IMR-90 (cell line): Measurements from ENCODE around the gene SLC26A6. TPM values are rescaled to one million over a fixed set of nuclear protein-coding genes. Genes with fewer than 3 reads are reported as not detected.
A peak's percentile ranks its signal among the peaks of the same experiment; 100 is the strongest.

Experiments used
- ATAC-seq: fragments of 200-7000 bp; cut with Tn5 transposase; 2 replicates; pipeline ENCODE4 v1.9.1; 2020; ENCODE audit warnings: low read depth, mild to moderate bottlenecking, moderate library complexity
- BruUV-seq: library from RNA; stranded (reverse); fragments of 400-500 nt; replicated peaks from 2 replicates; lab custom pipeline; 2021; lab: Mats Ljungman, UMichigan
- CTCF ChIA-PET: fragments of 300-600 bp; formaldehyde crosslinking; extraction: SDS; loops from one replicate; lab custom pipeline; 2021; ENCODE audit warnings: antibody characterized with exemption; lab: Yijun Ruan, JAX
- POLR2A ChIA-PET: fragments of 300-600 bp; sonication (Branson Sonifier 250); formaldehyde crosslinking; loops from one replicate; lab custom pipeline; 2022; ENCODE audit warnings: antibody characterized with exemption; ENCODE audit not compliant: unreplicated experiment; lab: Charles Lee
- DNase-seq: peaks from one replicate; pipeline ENCODE4 v3.0.0; 2013
- H2AFZ ChIP-seq: replicated peaks from 2 replicates; pipeline ENCODE3; 2013; ENCODE audit warnings: low read length, mild to moderate bottlenecking; ENCODE audit not compliant: poor library complexity
- H2AK5ac ChIP-seq: 2 replicates; pipeline ENCODE4 v1.6.1; 2013; ENCODE audit warnings: low read depth, low read length, inconsistent platforms
- H2AK9ac ChIP-seq: replicated peaks from 2 replicates; pipeline ENCODE3; 2013; ENCODE audit warnings: mild to moderate bottlenecking, low read depth, low read length, moderate library complexity; ENCODE audit not compliant: poor library complexity
- H2BK120ac ChIP-seq: 2 replicates; pipeline ENCODE4 v1.6.1; 2013; ENCODE audit warnings: low read depth, low read length, inconsistent platforms
- H2BK15ac ChIP-seq: 3 replicates; pipeline ENCODE4 v1.6.1; 2013; ENCODE audit warnings: low read depth, low read length, inconsistent platforms
- H2BK20ac ChIP-seq: 2 replicates; pipeline ENCODE4 v1.6.1; 2013; ENCODE audit warnings: low read depth, mild to moderate bottlenecking, inconsistent platforms, low read length, moderate library complexity
- H2BK5ac ChIP-seq: 2 replicates; pipeline ENCODE4 v1.6.1; 2013; ENCODE audit warnings: mild to moderate bottlenecking, low read depth, low read length, inconsistent platforms; ENCODE audit not compliant: poor library complexity, severe bottlenecking
- H3K14ac ChIP-seq: replicated peaks from 2 replicates; pipeline ENCODE4 v1.6.1; 2013; ENCODE audit warnings: low read depth, low read length, inconsistent platforms
- H3K18ac ChIP-seq: 2 replicates; pipeline ENCODE4 v1.6.1; 2013; ENCODE audit warnings: low read depth, low read length, control low read depth
- H3K23ac ChIP-seq: 2 replicates; pipeline ENCODE4 v1.6.1; 2013; ENCODE audit warnings: low read depth, low read length, inconsistent platforms
- H3K27ac ChIP-seq: 2 replicates; pipeline ENCODE4 v1.5.1; 2013; ENCODE audit warnings: mild to moderate bottlenecking, control low read depth, low read length; ENCODE audit not compliant: insufficient read depth
- H3K27me3 ChIP-seq: 2 replicates; pipeline ENCODE4 v1.6.1; 2013; ENCODE audit warnings: low read length; ENCODE audit not compliant: control insufficient read depth, insufficient read depth
- H3K36me3 ChIP-seq: 2 replicates; pipeline ENCODE4 v1.6.1; 2013; ENCODE audit warnings: low read length, mixed read lengths; ENCODE audit not compliant: control insufficient read depth, insufficient read depth
- H3K4ac ChIP-seq: 2 replicates; pipeline ENCODE4 v1.6.1; 2013; ENCODE audit warnings: low read depth, low read length, inconsistent platforms
- H3K4me1 ChIP-seq: 2 replicates; pipeline ENCODE4 v1.6.1; 2013; ENCODE audit warnings: low read length, mixed read lengths; ENCODE audit not compliant: control insufficient read depth, insufficient read depth
- H3K4me2 ChIP-seq: 2 replicates; pipeline ENCODE4 v1.6.1; 2013; ENCODE audit warnings: low read depth, mild to moderate bottlenecking, control low read depth, low read length, moderate library complexity
- H3K4me3 ChIP-seq: 2 replicates; pipeline ENCODE4 v1.5.1; 2013; ENCODE audit warnings: low read depth, mild to moderate bottlenecking, control low read depth, low read length, moderate library complexity; ENCODE audit not compliant: insufficient read depth
- H3K56ac ChIP-seq: 2 replicates; pipeline ENCODE4 v1.6.1; 2013; ENCODE audit warnings: low read length, inconsistent platforms; ENCODE audit not compliant: insufficient read depth; ENCODE audit errors: extremely low read depth
- H3K79me1 ChIP-seq, 2 experiments: 2 replicates each; pipeline ENCODE4 v1.6.1; 2013; ENCODE audit warnings: low read length in 2 of 2, inconsistent platforms in 1 of 2, low read depth in 1 of 2
- H3K9ac ChIP-seq: 2 replicates; pipeline ENCODE4 v1.6.1; 2013; ENCODE audit warnings: low read depth, low read length, control low read depth
- H3K9me1 ChIP-seq: 2 replicates; pipeline ENCODE4 v1.6.1; 2013; ENCODE audit warnings: low read length, inconsistent platforms; ENCODE audit not compliant: insufficient read depth
- H3K9me3 ChIP-seq: 2 replicates; pipeline ENCODE4 v1.6.1; 2013; ENCODE audit warnings: low read length; ENCODE audit not compliant: control insufficient read depth, insufficient read depth
- H4K20me1 ChIP-seq: 2 replicates; pipeline ENCODE4 v1.6.1; 2013; ENCODE audit warnings: low read length, inconsistent platforms; ENCODE audit not compliant: insufficient read depth
- H4K5ac ChIP-seq: 2 replicates; pipeline ENCODE4 v1.6.1; 2013; ENCODE audit warnings: mild to moderate bottlenecking, low read depth, low read length, control low read depth
- H4K8ac ChIP-seq, 2 experiments: 2 replicates each; pipeline ENCODE4 v1.6.1; 2013; ENCODE audit warnings: low read depth in 2 of 2, low read length in 2 of 2, control low read depth in 1 of 2, inconsistent platforms in 1 of 2
- H4K91ac ChIP-seq: 2 replicates; pipeline ENCODE4 v1.6.1; 2013; ENCODE audit warnings: low read depth, low read length, inconsistent platforms; ENCODE audit not compliant: insufficient read depth
- BHLHE40 ChIP-seq: fragments of 150-350 bp; IDR thresholded peaks from 2 replicates; pipeline ENCODE4 v1.6.1; 2016; ENCODE audit warnings: mild to moderate bottlenecking, low read depth, low read length
- CHD1 ChIP-seq: IDR thresholded peaks from 2 replicates; pipeline ENCODE4 v1.6.1; 2012; ENCODE audit warnings: low read depth, low read length, improper control_type of control experiment
- MAZ ChIP-seq: IDR thresholded peaks from 2 replicates; pipeline ENCODE4 v1.6.1; 2012; ENCODE audit warnings: low read depth, mild to moderate bottlenecking, low read length, improper control_type of control experiment, moderate library complexity, borderline replicate concordance
- MXI1 ChIP-seq: IDR thresholded peaks from 2 replicates; pipeline ENCODE4 v1.6.1; 2012; ENCODE audit warnings: low read depth, mild to moderate bottlenecking, low read length, moderate library complexity, borderline replicate concordance
- POLR2A ChIP-seq: IDR thresholded peaks from 2 replicates; pipeline ENCODE4 v1.6.1; 2012; ENCODE audit warnings: mild to moderate bottlenecking, low read depth, low read length
- SMC3 ChIP-seq: fragments of 150-350 bp; IDR thresholded peaks from 2 replicates; pipeline ENCODE4 v1.6.1; 2016; ENCODE audit warnings: low read depth, mild to moderate bottlenecking, antibody characterized with exemption, low read length, moderate library complexity
- WGBS, 2 experiments: methylation state at CpG; one replicate each; pipeline versions ENCODE4 v1.1.5 to v1.1.7; 2013; ENCODE audit warnings: missing lambda C conversion rate in 2 of 2; ENCODE audit not compliant: insufficient read length in 1 of 2; ENCODE audit errors: extremely low coverage in 2 of 2; 5-methylcytosine and 5-hydroxymethylcytosine counted together
- dilution Hi-C: fragments of 300-500 bp; cut with HindIII; formaldehyde crosslinking; loops from one replicate; pipeline ENCODE4 v1.14.3; 2018; ENCODE audit warnings: low sequenced_read_pairs; ENCODE audit not compliant: unreplicated experiment
- in situ Hi-C: fragments of 300-500 bp; cut with MboI; formaldehyde crosslinking; loops from 3 replicates; pipeline ENCODE4 v1.14.3; 2019; ENCODE audit warnings: low sequenced_read_pairs, inconsistent platforms, mixed read lengths
- intact Hi-C: fragments of 100-400 bp; cut with micrococcal nuclease; formaldehyde crosslinking; loops from 2 replicates; pipeline ENCODE4 v1.10.0; 2022
- polyA plus RNA-seq, 3 experiments: library from polyadenylated mRNA; depleted of rRNA; stranded (reverse); fragments of >200 nt; gene quantifications; 2 replicates each; pipeline ENCODE4 v1.2.3, GENCODE V29; 2012; ENCODE audit warnings: low replicate concordance in 1 of 3
- total RNA-seq: library from RNA; depleted of rRNA; stranded (reverse); fragments of >200 nt; gene quantifications from 2 replicates; pipeline ENCODE4 v1.2.3, GENCODE V29; 2012
- TF ChIP-seq, protein P1 (sequence below): fragments of 150-350 bp; IDR thresholded peaks from 2 replicates; pipeline ENCODE4 v1.6.1; 2016; ENCODE audit warnings: low read depth, mild to moderate bottlenecking, low read length, moderate library complexity, borderline replicate concordance

The SLC26A6 gene
- total and polyA plus RNA-seq, 2 of the 4 experiments (the other 2 are of a cell fraction), result 11.8 to 34.3 TPM

DNA sequence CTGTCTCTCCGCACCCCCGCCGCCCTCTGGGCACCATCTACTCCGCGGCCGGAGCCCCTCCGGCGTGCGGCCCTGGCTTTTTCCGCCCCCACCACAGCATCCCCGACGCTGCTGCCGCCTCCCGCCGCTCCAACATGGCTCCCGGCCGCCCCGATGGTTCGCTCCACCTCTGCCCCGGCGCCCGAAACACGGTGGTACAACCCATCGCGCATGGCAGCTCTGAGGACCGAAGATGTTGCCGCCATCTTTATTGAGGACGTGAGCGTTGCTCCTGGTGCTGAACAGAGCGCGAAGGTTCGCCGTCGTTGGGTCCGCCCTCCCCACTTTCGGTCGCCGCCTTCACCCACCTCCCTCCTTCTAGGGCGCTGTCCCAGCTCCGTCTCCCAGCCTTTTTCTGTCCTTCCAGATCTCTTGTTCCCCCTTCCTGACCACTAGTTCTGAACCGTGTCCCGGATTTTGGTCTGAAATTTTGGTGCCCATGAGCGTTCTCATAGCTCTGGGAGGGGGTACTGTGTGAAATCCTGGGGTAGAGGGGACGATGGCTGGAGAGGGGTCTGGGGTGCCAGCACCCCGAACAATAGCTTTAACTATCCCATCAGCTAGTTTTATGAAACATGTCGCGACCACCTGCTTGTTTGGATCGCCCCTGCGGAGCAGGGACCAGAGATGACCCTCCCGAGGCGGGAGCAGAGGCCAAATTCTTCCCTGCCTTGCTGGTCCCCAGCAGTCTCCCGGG is 27.7 kb upstream of the SLC26A6 start, which contains the start of gene CELSR3:
TSS of gene CELSR3 (minus strand) at position 134 of the 736 bp plus-strand sequence. CDS start 252 bp downstream, outside the sequence.
- H3K9me3 ChIP-seq, result no peaks in the 10 kb centered on the region
- in situ Hi-C loops, result loop anchor here (10.0 kb wide), 1 partner anchor 198 kb away; a partner anchor contains a TSS
- POLR2A ChIA-PET, result interaction anchor here (0.6 to 0.8 kb wide), 2 partner anchors 38 to 65 kb away, joined by 15 to 18 read pairs; no protein-coding TSS in a partner anchor

More for the DNA sequence above, 27.7 kb upstream of the SLC26A6 start, which contains the start of gene CELSR3:
- no TSS peak for BruUV-seq
- Histone ChIP-seq H2BK20ac (peak within 1 kb of the TSS; percentile 14; the same call in 1 of the 2 replicates), H2AK9ac (peak within 1 kb of the TSS; percentile 99), H2BK5ac (peak within 1 kb of the TSS; percentile 75), H3K56ac (peak within 1 kb of the TSS; percentile 89), H3K9ac (peak within 1 kb of the TSS; percentile 79), H4K20me1 (no peaks in the 10 kb centered on the region), H2AK5ac (peak within 1 kb of the TSS; percentile 48), H2AFZ (peak within 1 kb of the TSS; percentile 91), H3K79me1 (peaks cover 0 to 5% of the 10 kb centered on the region in 2 experiments; a peak in 1 of 4 replicates), H3K36me3 (no peaks in the 10 kb centered on the region), H4K5ac (peak within 1 kb of the TSS; percentile 54), H3K14ac (peak within 1 kb of the TSS; percentile 90), H3K27me3 (no peaks in the 10 kb centered on the region), H4K91ac (peak within 1 kb of the TSS; percentile 95), H3K4me2 (peak within 1 kb of the TSS; percentile 73), H3K18ac (peak within 1 kb of the TSS; percentile 27), H3K27ac (peak within 1 kb of the TSS; percentile 92), H2BK15ac (peak within 1 kb of the TSS; percentile 67; the same call in 2 of the 3 replicates), H4K8ac (peak within 1 kb of the TSS; percentile 67 to 94), H3K9me1 (peaks cover 5% of the 10 kb centered on the region), H3K4me1 (no peaks in the 10 kb centered on the region; the same call in 1 of the 2 replicates), H2BK120ac (peak within 1 kb of the TSS; percentile 75), H3K23ac (peak within 1 kb of the TSS; percentile 80), H3K4ac (peak within 1 kb of the TSS; percentile 91), H3K4me3 (peak within 1 kb of the TSS; percentile 56)
- ATAC-seq (peak; percentile 47), DNase-seq (peak; percentile 90)
- TF ChIP-seq SMC3, result no peak
- no peak; the same call in 1 of the 2 replicates for TF ChIP-seq MXI1
- TF ChIP-seq, protein P1, sequence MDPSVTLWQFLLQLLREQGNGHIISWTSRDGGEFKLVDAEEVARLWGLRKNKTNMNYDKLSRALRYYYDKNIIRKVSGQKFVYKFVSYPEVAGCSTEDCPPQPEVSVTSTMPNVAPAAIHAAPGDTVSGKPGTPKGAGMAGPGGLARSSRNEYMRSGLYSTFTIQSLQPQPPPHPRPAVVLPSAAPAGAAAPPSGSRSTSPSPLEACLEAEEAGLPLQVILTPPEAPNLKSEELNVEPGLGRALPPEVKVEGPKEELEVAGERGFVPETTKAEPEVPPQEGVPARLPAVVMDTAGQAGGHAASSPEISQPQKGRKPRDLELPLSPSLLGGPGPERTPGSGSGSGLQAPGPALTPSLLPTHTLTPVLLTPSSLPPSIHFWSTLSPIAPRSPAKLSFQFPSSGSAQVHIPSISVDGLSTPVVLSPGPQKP, result no peak
- TF ChIP-seq CHD1, result peak; percentile 91
- TF ChIP-seq POLR2A, result peak; percentile 49; the same call in 1 of the 2 replicates
- peak; percentile 96 for TF ChIP-seq BHLHE40
- no peak; the same call in 1 of the 2 replicates for TF ChIP-seq MAZ
- intact Hi-C loops, result loop anchor here (1.0 kb wide), 1 partner anchor 77 kb away; no protein-coding TSS in a partner anchor
- WGBS, 2 experiments, result 0% methylated on average over 18 of the region's 52 CpGs; no CpG with 5 or more reads in 1 of the 2 experiments
- CTCF ChIA-PET, result interaction anchor here (0.7 to 2.0 kb wide), 4 partner anchors 23 to 65 kb away, joined by 3 to 5 read pairs (median 4); partner anchors contain the start of genes NCKIPSD and SLC26A6
- dilution Hi-C loops, result no loop called here
